Inflammatory macrophage treated with lipopolysaccharide for 1 hour (primary cell): ENCODE measurements around the gene NEK6.
A peak's percentile ranks its signal among the peaks of the same experiment; 100 is the strongest.
"Not testable (repeated sequence)": the region's sequence is repeated elsewhere in the genome, so short reads cannot be mapped to it uniquely, and the experiment has no call there.

ENCODE experiments used
- DNase-seq, 2 donors: peaks; one replicate each; pipeline ENCODE4 v3.0.0-alpha.2; 2020 to 2022

Gene NEK6

DNA sequence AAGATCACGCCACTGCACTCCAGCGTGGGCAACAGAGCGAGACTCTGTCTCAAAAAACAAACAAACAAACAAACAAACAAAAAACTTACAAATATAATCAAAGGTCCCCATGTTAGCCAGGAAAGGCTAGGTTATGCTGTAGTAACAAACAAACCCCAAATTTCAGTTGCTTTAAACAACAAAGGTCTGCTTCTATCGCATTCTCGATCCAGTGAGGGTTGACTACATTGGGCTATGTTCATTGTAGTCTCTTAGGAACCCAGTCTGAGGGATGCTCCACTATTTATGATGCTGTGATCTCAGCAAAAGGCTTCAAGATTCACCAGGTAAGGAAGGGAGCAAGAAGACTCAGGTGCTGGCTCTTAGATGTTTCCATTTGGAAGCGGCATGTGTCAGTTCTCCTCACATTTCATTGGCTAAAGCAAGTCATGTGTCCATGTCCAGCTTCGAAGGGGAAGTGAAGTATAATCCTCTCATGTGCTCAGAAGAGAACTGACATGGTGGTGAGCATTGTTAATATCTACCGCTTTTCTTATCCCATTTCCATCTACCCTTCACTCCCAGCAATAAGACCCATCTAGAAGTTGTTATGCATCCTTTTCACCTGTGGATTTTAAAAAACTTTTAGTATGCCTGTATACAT lies 26.5 kb upstream of the NEK6 start:
- no peak for DNase-seq

- no peak for DNase-seq
Observed at GRCh38 chr9:124238546-124239140, 19.1 kb upstream of the NEK6 start.

DNA sequence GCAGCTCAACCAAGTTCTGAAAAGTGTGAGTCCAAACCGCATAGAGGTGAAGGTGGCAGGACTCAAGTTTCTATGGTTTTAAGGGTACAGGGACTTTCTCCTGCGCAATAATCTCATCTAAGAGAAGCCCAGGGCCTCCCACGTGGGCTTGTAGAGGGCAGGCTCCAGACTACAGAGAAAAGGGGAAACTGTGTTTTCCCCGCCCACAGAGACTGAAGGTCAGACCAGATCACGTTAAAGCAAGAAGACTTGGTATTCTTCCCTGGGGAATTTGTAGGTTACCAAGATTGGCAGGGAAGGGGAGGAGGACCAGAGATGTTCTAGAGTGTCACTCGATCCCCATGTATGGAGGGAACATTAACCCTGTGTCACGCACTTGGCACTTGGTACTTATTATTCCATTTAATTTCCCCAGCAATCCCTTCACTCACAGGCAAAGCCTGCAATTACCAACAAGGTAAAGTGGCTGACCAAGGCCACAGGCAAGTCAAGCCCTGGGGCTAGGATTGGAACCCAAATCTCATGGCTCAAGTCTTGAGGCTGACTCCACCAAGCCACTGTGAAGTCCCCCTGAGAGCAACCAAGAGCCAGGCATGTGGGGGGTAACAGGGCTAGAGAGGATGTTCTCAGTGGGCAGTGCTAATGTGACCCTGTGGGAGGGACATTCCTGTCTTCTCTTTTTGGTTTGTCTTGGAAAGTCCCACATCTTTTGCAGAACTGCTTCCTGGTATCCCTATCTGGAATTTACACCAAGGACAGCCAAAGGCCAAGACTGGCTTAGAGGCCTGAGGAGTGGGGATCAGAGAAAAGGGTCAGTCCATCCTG lies 18.3 kb upstream of the NEK6 start:
- peak; percentile 92 to 98 for DNase-seq

DNA sequence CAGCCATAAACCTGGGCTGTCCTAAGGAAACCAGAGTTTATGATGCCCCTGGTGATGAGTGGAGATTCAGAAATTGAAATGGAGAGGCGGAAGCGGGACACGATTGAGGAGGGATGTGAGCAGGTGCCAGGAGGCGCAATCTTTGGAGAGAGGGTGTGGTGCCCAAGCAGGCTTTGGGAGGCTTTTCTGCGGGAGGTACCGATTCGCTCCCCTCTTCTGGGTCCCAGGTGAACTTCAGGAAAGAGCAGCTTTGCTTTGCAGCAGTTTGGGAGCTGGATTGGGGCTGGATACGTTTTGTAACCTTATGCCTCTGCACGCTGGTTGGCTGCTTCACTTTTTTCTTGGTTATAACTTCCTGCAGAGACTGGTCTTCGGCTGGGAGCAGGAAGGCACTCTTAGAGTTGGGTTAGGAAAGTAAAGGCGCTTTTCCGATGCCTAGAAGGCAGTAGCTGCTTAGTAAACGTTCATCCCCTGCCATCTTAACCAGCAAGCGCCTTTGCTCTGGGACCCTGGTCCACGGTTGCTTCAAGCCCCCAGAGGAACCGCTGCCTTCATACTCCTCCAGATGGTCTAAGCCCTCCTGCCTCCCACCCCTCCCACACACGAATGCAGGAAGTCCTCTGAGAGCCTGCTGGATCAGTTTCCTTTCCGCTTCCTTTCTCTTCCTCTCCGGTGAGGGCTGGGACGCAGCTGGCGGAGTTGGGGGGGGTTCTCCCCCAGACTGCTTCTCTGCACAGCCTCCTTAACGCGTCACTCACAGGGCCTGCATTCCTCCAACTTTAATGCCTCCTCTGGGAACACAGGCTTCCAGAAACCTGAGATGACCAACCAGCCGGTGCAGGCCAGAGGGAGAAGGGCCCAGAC lies 15.2 kb upstream of the NEK6 start:
- peak in 1 of 2 donors; percentile 58 for DNase-seq

DNA sequence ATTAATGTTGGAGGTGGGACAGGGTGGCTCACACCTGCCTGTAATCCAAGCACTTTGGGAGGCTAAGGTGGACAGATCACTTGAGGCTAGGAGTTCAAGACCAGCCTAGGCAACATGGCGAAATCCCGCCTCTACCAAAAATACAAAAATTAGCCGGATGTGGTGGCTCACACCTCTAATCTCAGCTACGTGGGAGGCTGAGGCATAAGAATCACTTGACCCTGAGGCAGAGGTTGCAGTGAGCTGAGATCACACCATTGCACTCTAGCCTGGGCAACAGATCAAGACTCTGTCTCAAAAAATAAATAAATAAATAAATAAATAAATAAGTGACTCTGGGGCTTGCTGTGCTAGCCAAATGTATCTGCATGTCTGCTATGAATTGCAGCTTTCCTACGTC lies 10.4 kb upstream of the NEK6 start:
- DNase-seq = not testable (repeated sequence)

DNA sequence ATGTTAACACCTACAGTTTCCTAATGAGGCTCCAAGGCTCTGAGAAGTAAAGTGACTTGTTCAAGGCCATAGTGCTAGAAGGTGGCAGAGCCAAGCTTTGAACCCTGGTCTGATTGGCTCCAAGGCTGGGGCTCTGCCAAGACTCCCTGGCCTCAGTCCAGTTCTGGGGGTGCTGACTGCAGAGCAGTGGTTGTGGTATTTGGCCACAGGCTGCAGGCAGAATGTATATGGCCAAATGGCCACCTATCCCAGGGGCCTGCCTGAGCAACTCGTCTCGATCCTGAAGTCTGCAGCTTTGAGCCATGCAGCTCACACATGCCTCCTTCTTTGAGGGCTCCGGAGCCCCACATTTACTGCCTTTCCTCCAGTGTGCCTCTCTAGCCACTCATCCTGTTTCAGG lies 9.7 kb upstream of the NEK6 start:
- DNase-seq = no peak

DNA sequence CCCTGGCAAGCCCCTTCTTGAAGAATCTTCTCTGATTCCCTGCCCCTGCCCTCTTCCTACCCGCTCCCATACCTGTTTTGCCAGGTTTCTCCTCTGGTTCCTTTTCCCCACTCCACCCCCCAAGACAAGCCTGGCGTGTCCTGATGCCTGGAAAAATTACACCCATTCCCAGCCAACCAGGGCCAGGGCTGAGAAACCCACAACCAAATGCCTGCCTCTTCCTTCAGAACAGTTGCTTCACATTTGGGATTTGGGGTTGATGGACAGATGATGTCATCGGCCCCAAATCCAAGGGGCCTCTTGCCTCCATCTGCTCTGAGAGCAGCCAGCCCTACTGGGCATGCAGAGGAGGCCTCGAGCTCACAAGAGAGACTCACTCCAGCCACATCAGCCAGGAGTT lies 8.8 kb upstream of the NEK6 start:
- DNase-seq = no peak

DNA sequence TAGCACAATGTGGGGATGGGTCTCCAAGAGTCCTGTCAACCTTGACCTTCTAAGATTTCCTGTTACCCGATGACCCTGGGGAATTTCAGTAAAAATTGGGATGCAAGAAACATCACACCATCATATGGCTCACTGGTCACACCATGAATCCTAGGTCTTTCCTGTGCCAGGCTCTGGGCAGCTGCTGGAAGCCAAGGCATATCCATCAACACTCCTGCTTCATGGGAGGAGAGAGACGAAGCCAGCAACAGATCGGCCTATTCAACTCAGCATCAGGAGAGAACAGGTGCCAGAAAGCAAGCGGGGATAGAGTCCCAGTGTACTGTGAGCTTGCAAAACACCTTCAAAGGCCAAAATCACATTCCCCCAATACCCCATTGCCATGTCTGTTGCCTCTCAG lies 6.5 kb upstream of the NEK6 start:
- DNase-seq = no peak

- DNase-seq = no peak
Observed at GRCh38 chr9:124251605-124252378, 6.0 kb upstream of the NEK6 start.

DNA sequence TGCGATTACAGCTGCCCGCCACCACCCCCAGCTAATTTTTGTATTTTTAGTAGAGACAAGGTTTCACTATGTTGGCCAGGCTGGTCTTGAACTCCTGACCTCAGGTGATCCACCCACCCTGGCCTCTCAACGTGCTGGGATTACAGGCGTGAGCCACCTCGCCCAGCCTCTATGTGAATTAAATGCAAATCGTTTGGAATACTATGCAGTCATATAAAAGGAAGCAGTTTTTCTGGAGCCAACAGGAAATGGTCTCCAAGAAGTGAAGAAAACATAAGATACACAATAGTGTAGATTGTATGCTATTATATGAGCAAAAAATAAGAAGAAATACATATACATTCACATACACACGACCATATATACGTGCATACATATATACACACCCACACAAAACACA lies 4.9 kb upstream of the NEK6 start:
- not testable (repeated sequence) for DNase-seq

DNA sequence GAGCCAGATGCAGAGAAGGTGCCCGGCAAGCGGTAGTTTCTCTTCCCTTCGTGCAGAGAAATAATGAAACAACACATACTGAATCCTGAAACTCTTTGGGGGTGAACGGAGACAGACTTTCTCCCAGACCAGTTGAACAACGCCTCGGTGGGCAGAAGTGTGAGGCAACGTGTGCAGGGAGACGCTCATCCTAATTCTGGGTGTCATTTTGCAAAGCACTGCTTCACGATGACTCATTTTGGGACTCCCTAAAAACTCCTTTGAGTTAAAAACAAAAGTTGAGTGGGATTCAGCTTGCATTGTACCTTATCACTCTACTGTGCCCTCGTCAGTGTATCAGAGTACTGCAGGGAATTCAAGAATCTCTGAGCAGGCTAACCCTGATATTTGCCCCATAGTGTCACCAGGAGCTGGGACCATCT lies 3.5 kb upstream of the NEK6 start:
- DNase-seq = peak; percentile 54 to 90

- DNase-seq = no peak
Observed at GRCh38 chr9:124255222-124255621, 2.5 kb upstream of the NEK6 start.

DNA sequence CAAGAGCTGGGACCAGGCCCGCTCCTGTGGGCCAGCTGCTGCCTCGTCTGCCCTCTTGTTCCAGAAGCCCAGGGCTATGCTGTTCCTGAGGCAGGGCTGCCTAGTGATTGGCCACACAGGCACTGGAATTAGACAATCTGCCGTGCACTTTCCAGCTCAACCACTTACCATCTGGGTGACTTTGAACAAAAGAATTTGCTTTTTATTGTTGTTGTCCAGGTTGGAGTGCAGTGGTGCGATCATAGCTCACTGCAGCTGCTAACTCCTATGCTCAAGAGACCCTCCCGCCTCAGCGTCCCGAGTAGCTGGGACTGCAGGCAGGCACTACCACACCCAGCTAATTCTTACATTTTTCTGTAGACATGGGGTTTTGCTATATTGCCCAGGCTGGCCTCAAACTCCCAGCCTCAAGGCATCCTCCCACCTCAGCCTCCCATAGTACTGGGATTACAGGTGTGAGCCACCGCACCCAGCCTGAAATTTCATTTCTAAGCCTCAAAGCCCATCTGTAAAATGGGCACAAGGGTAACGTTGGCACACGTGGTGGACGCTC lies 1.2 kb upstream of the NEK6 start:
- DNase-seq = no peak

GRCh38 chr9:124257070-124257843 lies 492 bp upstream of the NEK6 start:
- no peak for DNase-seq

- DNase-seq = no peak
Observed at GRCh38 chr9:124258607-124259157, 933 bp downstream of the NEK6 start.

GRCh38 chr9:124259158-124259808 lies 1.5 kb downstream of the NEK6 start:
- peak; percentile 67 to 76 for DNase-seq

GRCh38 chr9:124260769-124261603 lies 3.2 kb downstream of the NEK6 start:
- peak; percentile 86 to 93 for DNase-seq

GRCh38 chr9:124261736-124262648 lies 4.2 kb downstream of the NEK6 start:
- DNase-seq = peak; percentile 41 to 69
